CD4-positive, alpha-beta memory T cell (primary cell): Measurements from ENCODE around the gene ETV3. TPM values are rescaled to one million over a fixed set of nuclear protein-coding genes. Genes with fewer than 3 reads are reported as not detected.
A peak's percentile ranks its signal among the peaks of the same experiment; 100 is the strongest.

ENCODE experiments used
- CTCF ChIA-PET: fragments of 350-600 bp; sonication (Branson Sonifier 250); formaldehyde crosslinking; loops from one replicate; lab custom pipeline; 2021; ENCODE audit warnings: inconsistent platforms; ENCODE audit not compliant: partially characterized antibody; lab: Charles Lee
- POLR2A ChIA-PET: fragments of 350-600 bp; sonication (Branson Sonifier 250); formaldehyde crosslinking; loops from one replicate; lab custom pipeline; 2021; ENCODE audit not compliant: partially characterized antibody; lab: Charles Lee
- DNase-seq, 5 donors: peaks; one replicate each; pipeline versions ENCODE4 v3.0.0 to v3.0.0-alpha.2; 2020 to 2022; ENCODE audit warnings: mixed read lengths in 1 of 5
- H3K27ac ChIP-seq: one replicate; pipeline ENCODE4 v1.7.0; 2013; ENCODE audit warnings: low read depth, low read length
- H3K27me3 ChIP-seq: 2 replicates; pipeline ENCODE4 v1.7.0; 2013; ENCODE audit warnings: mild to moderate bottlenecking, low read length, moderate library complexity; ENCODE audit not compliant: insufficient read depth
- H3K36me3 ChIP-seq: 2 replicates; pipeline ENCODE4 v1.7.0; 2013; ENCODE audit warnings: mild to moderate bottlenecking, low read length, moderate library complexity; ENCODE audit not compliant: insufficient read depth
- H3K4me1 ChIP-seq: 2 replicates; pipeline ENCODE4 v1.7.0; 2013; ENCODE audit warnings: mild to moderate bottlenecking, low read length, moderate library complexity; ENCODE audit not compliant: insufficient read depth
- H3K4me3 ChIP-seq, 2 donors: one replicate each; pipeline ENCODE4 v1.7.0; 2013; ENCODE audit warnings: low read length in 2 of 2, mild to moderate bottlenecking in 1 of 2
- H3K9me3 ChIP-seq, 2 donors: one replicate each; pipeline ENCODE4 v1.7.0; 2013; ENCODE audit warnings: low read length in 2 of 2, control low read depth in 1 of 2; ENCODE audit not compliant: control insufficient read depth in 1 of 2
- H3K27ac Mint-ChIP-seq, 7 donors: one replicate each; pipeline ENCODE4 v1.8.0; 2020 to 2021; ENCODE audit warnings: mixed read lengths in 7 of 7, mild to moderate bottlenecking in 6 of 7, inconsistent platforms in 3 of 7, moderate library complexity in 3 of 7
- H3K27me3 Mint-ChIP-seq, 2 donors: one replicate each; pipeline ENCODE4 v1.8.0; 2020 to 2021; ENCODE audit warnings: mixed read lengths in 2 of 2
- H3K36me3 Mint-ChIP-seq, 2 donors: one replicate each; pipeline ENCODE4 v1.8.0; 2020 to 2021; ENCODE audit warnings: mixed read lengths in 2 of 2, inconsistent platforms in 1 of 2, mild to moderate bottlenecking in 1 of 2
- H3K4me1 Mint-ChIP-seq, 4 donors: one replicate each; pipeline ENCODE4 v1.8.0; 2020 to 2021; ENCODE audit warnings: mixed read lengths in 4 of 4, mild to moderate bottlenecking in 1 of 4
- H3K4me3 Mint-ChIP-seq, 8 donors: one replicate each; pipeline ENCODE4 v1.8.0; 2020 to 2021; ENCODE audit warnings: mixed read lengths in 8 of 8, mild to moderate bottlenecking in 7 of 8, moderate library complexity in 6 of 8, inconsistent platforms in 3 of 8
- H3K9me3 Mint-ChIP-seq, 8 donors: one replicate each; pipeline ENCODE4 v1.8.0; 2020 to 2021; ENCODE audit warnings: mixed read lengths in 8 of 8, mild to moderate bottlenecking in 5 of 8, inconsistent platforms in 3 of 8, moderate library complexity in 1 of 8
- intact Hi-C: fragments of 100-400 bp; cut with micrococcal nuclease; formaldehyde crosslinking; loops from one replicate; pipeline ENCODE4 v1.15.1; 2023
- polyA plus RNA-seq, 2 donors: library from polyadenylated mRNA; unstranded; fragments of 300-500 nt; fragmentation: Illumina TruSeq; gene quantifications; one replicate each; pipeline ENCODE4 v1.2.3, GENCODE V29; 2021
- total RNA-seq, 2 experiments: library from RNA; stranded (reverse); gene quantifications; one replicate each; pipeline ENCODE4 v1.2.3, GENCODE V29; 2021

Gene ETV3
- total and polyA plus RNA-seq, 4 experiments from 2014 or later: 7.3 to 31.8 (median 20.9) TPM

- Mint-ChIP-seq H3K9me3 (no peaks in the 10 kb centered on the region), H3K4me1 (peaks cover 2 to 9% (median 6%) of the 10 kb centered on the region in 4 donors), H3K27me3 (peaks cover 2 to 4% of the 10 kb centered on the region in 2 donors), H3K36me3 (peaks cover 0 to 2% of the 10 kb centered on the region in 2 donors), H3K4me3 (no peak overlapping the region), H3K27ac (peak overlapping the region in 1 of 7 donors; percentile 22)
- peaks cover 3% of the 10 kb centered on the region for H3K27me3 ChIP-seq
- intact Hi-C loops: no loop called here
- CTCF ChIA-PET: interaction anchor here (0.6 to 1.3 kb wide), 3 partner anchors 24 to 239 kb away, joined by 3 to 4 read pairs (median 3); no protein-coding TSS in a partner anchor
- H3K36me3 ChIP-seq: no peaks in the 10 kb centered on the region
- POLR2A ChIA-PET: no interaction called here
- no peaks in the 10 kb centered on the region for H3K9me3 ChIP-seq
- no peak overlapping the region for H3K4me3 ChIP-seq
- DNase-seq: no peak
- H3K4me1 ChIP-seq: peaks cover 5% of the 10 kb centered on the region
- no peak overlapping the region for H3K27ac ChIP-seq
Measured at GRCh38 chr1:157114183-157115121, 23.7 kb downstream of the ETV3 start.

GRCh38 chr1:157113631-157114030, 24.6 kb downstream of the ETV3 start:
- POLR2A ChIA-PET: no interaction called here
- Histone ChIP-seq H3K36me3 (no peaks in the 10 kb centered on the region), H3K9me3 (no peaks in the 10 kb centered on the region), H3K27ac (no peak overlapping the region), H3K4me1 (peaks cover 5% of the 10 kb centered on the region), H3K4me3 (no peak overlapping the region), H3K27me3 (peaks cover 3% of the 10 kb centered on the region)
- H3K4me1 Mint-ChIP-seq: peaks cover 2 to 9% (median 5%) of the 10 kb centered on the region in 4 donors
- no peaks in the 10 kb centered on the region for H3K36me3 Mint-ChIP-seq
- CTCF ChIA-PET: interaction anchor here (0.9 to 1.3 kb wide), 2 partner anchors 23 to 24 kb away, joined by 3 to 4 read pairs; no protein-coding TSS in a partner anchor
- DNase-seq: no peak
- H3K27me3 Mint-ChIP-seq: peaks cover 2 to 4% of the 10 kb centered on the region in 2 donors
- H3K4me3 Mint-ChIP-seq: no peak overlapping the region
- intact Hi-C loops: no loop called here
- H3K9me3 Mint-ChIP-seq: no peaks in the 10 kb centered on the region
- no peak overlapping the region for H3K27ac Mint-ChIP-seq

GRCh38 chr1:157113106-157113505, 25.1 kb downstream of the ETV3 start:
- Mint-ChIP-seq H3K27ac (no peak overlapping the region), H3K36me3 (no peaks in the 10 kb centered on the region), H3K9me3 (no peaks in the 10 kb centered on the region), H3K4me3 (no peak overlapping the region), H3K27me3 (peaks cover 4 to 7% of the 10 kb centered on the region in 2 donors), H3K4me1 (peaks cover 2 to 9% (median 5%) of the 10 kb centered on the region in 4 donors)
- intact Hi-C loops: no loop called here
- no peak for DNase-seq
- ChIA-PET POLR2A (no interaction called here), CTCF (no interaction called here)
- H3K9me3 ChIP-seq: no peaks in the 10 kb centered on the region
- peaks cover 3% of the 10 kb centered on the region for H3K27me3 ChIP-seq
- peaks cover 5% of the 10 kb centered on the region for H3K4me1 ChIP-seq
- no peaks in the 10 kb centered on the region for H3K36me3 ChIP-seq
- H3K27ac ChIP-seq: no peak overlapping the region
- H3K4me3 ChIP-seq: no peak overlapping the region

GRCh38 chr1:157112186-157112867, 25.9 kb downstream of the ETV3 start:
- no peaks in the 10 kb centered on the region for H3K9me3 Mint-ChIP-seq
- CTCF ChIA-PET: no interaction called here
- Histone ChIP-seq H3K9me3 (no peaks in the 10 kb centered on the region), H3K27me3 (peaks cover 8% of the 10 kb centered on the region), H3K36me3 (no peaks in the 10 kb centered on the region), H3K4me3 (no peak overlapping the region), H3K27ac (no peak overlapping the region), H3K4me1 (peaks cover 2% of the 10 kb centered on the region)
- H3K4me3 Mint-ChIP-seq: no peak overlapping the region
- peak overlapping the region in 4 of 7 donors; percentile 7 to 80 (median 74) for H3K27ac Mint-ChIP-seq
- intact Hi-C loops: no loop called here
- H3K36me3 Mint-ChIP-seq: no peaks in the 10 kb centered on the region
- H3K27me3 Mint-ChIP-seq: peaks cover 9 to 10% of the 10 kb centered on the region in 2 donors
- POLR2A ChIA-PET: no interaction called here
- H3K4me1 Mint-ChIP-seq: peaks cover 2 to 7% (median 4%) of the 10 kb centered on the region in 4 donors
- no peak for DNase-seq

GRCh38 chr1:157111396-157112165, 26.6 kb downstream of the ETV3 start:
- H3K27ac ChIP-seq: no peak overlapping the region
- H3K4me3 Mint-ChIP-seq: no peak overlapping the region
- peaks cover 10% of the 10 kb centered on the region for H3K27me3 ChIP-seq
- H3K36me3 Mint-ChIP-seq: no peaks in the 10 kb centered on the region
- ChIA-PET POLR2A (no interaction called here), CTCF (no interaction called here)
- H3K27me3 Mint-ChIP-seq: peaks cover 10 to 13% of the 10 kb centered on the region in 2 donors
- peak overlapping the region in 1 of 7 donors; percentile 59 for H3K27ac Mint-ChIP-seq
- no peaks in the 10 kb centered on the region for H3K4me1 ChIP-seq
- H3K9me3 ChIP-seq: no peaks in the 10 kb centered on the region
- no peaks in the 10 kb centered on the region for H3K36me3 ChIP-seq
- intact Hi-C loops: no loop called here
- H3K4me3 ChIP-seq: no peak overlapping the region
- H3K4me1 Mint-ChIP-seq: peaks cover 0 to 5% (median under 1%) of the 10 kb centered on the region in 4 donors
- H3K9me3 Mint-ChIP-seq: no peaks in the 10 kb centered on the region
- DNase-seq: no peak

- Mint-ChIP-seq H3K4me1 (peaks cover 0 to 9% (median 2%) of the 10 kb centered on the region in 4 donors), H3K27ac (no peak overlapping the region), H3K27me3 (peaks cover 17% of the 10 kb centered on the region in 2 donors), H3K9me3 (no peaks in the 10 kb centered on the region), H3K36me3 (no peaks in the 10 kb centered on the region), H3K4me3 (no peak overlapping the region)
- intact Hi-C loops: no loop called here
- Histone ChIP-seq H3K4me3 (no peak overlapping the region), H3K27ac (no peak overlapping the region), H3K36me3 (no peaks in the 10 kb centered on the region), H3K27me3 (peaks cover 17% of the 10 kb centered on the region), H3K9me3 (no peaks in the 10 kb centered on the region), H3K4me1 (no peaks in the 10 kb centered on the region)
- ChIA-PET CTCF (interaction anchor here (1.1 to 1.3 kb wide), 3 partner anchors 13 to 46 kb away, joined by 3 to 5 read pairs (median 4); no protein-coding TSS in a partner anchor), POLR2A (no interaction called here)
- DNase-seq: no peak
Measured at GRCh38 chr1:157110686-157111085, 27.5 kb downstream of the ETV3 start.
